Measurements from ENCODE around the gene VIPAS39. TPM values are rescaled to one million over a fixed set of nuclear protein-coding genes. Genes with fewer than 3 reads are reported as not detected.

The VIPAS39 gene
- total and polyA plus RNA-seq, 8 donors, result 15.4 to 40.4 (median 30.2) TPM

DNA sequence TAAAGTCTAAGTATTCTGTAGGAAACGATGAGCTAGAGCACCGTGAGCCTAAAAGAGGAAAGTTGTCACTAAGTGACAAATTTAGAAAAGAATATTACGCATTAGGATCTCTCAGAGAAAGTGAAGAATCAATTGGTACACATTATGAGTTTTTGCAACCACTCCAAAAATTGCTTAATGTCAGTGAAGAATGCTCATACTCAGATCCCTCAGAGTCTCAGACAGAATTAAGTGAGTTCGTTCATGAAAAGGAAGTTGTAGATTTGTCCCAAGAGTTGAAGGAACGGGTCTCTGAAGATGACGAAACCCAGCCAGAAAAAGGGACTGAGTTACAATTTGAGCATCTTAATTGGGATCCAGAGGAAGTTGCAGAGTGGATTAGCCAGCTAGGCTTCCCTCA, 78.7 kb downstream of the VIPAS39 start:
- Histone ChIP-seq H3K36me3 (no peaks in the 10 kb centered on the region), H3K27me3 (no peaks in the 10 kb centered on the region), H3K4me3 (no peak overlapping the region), H3K4me1 (peaks cover 5 to 34% of the 10 kb centered on the region in 2 donors), H3K27ac (no peak overlapping the region), H3K9me3 (no peaks in the 10 kb centered on the region)
- TF ChIP-seq, protein P1, sequence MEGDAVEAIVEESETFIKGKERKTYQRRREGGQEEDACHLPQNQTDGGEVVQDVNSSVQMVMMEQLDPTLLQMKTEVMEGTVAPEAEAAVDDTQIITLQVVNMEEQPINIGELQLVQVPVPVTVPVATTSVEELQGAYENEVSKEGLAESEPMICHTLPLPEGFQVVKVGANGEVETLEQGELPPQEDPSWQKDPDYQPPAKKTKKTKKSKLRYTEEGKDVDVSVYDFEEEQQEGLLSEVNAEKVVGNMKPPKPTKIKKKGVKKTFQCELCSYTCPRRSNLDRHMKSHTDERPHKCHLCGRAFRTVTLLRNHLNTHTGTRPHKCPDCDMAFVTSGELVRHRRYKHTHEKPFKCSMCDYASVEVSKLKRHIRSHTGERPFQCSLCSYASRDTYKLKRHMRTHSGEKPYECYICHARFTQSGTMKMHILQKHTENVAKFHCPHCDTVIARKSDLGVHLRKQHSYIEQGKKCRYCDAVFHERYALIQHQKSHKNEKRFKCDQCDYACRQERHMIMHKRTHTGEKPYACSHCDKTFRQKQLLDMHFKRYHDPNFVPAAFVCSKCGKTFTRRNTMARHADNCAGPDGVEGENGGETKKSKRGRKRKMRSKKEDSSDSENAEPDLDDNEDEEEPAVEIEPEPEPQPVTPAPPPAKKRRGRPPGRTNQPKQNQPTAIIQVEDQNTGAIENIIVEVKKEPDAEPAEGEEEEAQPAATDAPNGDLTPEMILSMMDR (IDR thresholded peaks at IDR 0.05), result no peak
- no peak for DNase-seq
- no peak for ATAC-seq
- intact Hi-C loops (cut with DNase I), result no loop called here

DNA sequence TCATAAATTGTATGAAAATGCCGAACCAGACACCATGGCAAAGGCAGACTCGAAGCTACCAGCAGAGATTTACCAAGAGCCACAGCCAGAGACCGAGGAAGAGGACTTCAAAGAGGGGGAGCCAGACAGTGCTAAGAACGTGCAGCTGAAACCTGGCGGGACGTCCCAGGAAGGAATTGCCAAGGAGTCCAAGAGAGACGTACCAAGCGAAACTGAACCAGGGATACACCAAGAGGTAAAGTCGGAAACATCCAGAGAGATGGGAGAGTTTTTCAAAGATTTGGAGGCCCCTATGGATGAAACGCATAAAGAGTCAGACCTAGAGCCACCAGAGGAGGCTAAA, 79.9 kb downstream of the VIPAS39 start:
- intact Hi-C loops (cut with DNase I), result no loop called here

DNA sequence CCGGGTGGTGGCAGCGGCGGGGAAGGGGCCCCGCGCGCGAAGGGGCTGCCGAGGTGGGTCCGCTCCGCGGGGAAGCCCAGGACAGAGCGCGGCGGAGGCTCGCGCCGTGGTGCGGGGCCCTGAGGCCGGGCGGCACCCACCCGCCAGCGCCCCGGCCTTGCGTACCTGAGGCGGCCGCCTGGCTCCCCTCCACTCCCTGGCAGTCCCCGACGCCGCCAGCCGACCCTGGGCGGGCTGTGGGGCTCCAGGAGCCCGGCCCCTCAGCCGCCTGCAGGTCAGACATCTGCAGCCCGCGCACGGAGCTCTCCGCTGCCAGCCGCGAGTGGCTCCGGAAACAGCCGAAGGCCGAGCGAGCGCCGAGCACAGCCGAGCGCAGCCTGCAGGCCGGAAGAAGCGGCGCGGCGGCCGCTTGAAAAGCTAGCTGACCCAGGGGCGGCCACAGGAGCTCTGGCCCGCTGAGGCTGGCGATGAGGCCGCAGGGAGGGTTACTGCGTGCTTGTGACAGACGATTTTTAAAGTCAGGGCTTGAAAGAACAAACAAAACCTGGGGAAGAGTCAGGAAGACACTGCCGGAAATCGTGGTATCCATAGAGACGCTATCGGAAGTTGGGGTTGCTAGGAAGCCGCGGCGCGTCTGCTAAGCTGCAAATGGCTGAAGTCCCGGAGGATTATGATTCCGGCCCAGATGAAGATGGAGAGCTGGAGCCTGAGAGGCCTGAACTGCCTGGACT, 80.5 kb downstream of the VIPAS39 start, which contains the start of the genes SAMD15 and TMED8:
TSS of gene SAMD15 (plus strand) at position 609 of the 731 bp plus-strand sequence. CDS start at position 649, 40 bp downstream.
TSS of gene TMED8 (minus strand) at position 324 of the 731 bp plus-strand sequence. CDS start at position 283, 41 bp downstream.
- H3K4me3 ChIP-seq, result peak within 1 kb of the TSS; percentile 75 to 95
- ATAC-seq (peak; percentile 99), DNase-seq (peak; percentile 86 to 98 (median 89))
- H3K27ac ChIP-seq, result peak within 1 kb of the TSS; percentile 85 to 90
- H3K27me3 ChIP-seq, result no peaks in the 10 kb centered on the region
- no peaks in the 10 kb centered on the region for H3K9me3 ChIP-seq
- intact Hi-C loops (cut with DNase I), result no loop called here
- peaks cover 5 to 40% of the 10 kb centered on the region in 2 donors for H3K4me1 ChIP-seq
- no peaks in the 10 kb centered on the region for H3K36me3 ChIP-seq
- TF ChIP-seq, protein P1 (IDR thresholded peaks at IDR 0.05), result peak; percentile 26 to 33

More for the DNA sequence above, 79.9 kb downstream of the VIPAS39 start:
- Histone ChIP-seq H3K27me3 (no peaks in the 10 kb centered on the region), H3K9me3 (no peaks in the 10 kb centered on the region), H3K4me1 (peaks cover 5 to 36% of the 10 kb centered on the region in 2 donors), H3K36me3 (no peaks in the 10 kb centered on the region), H3K27ac (peak overlapping the region in 1 of 2 donors; percentile 90), H3K4me3 (peak overlapping the region; percentile 75 to 95)
- DNase-seq (no peak), ATAC-seq (peak; percentile 4)
- TF ChIP-seq, protein P1 (IDR thresholded peaks at IDR 0.05), result no peak

Other genes starting within 250 kb of the VIPAS39 start
- gene NGB, start 186.4 kb downstream of the VIPAS39 start, total RNA-seq, result not detected
- not detected for gene NGB, start 186.4 kb downstream of the VIPAS39 start, polyA plus RNA-seq (ENCODE audit: insufficient read length in 6 of 6)
- 10 to 100 TPM; 29.3 to 32.8 TPM for gene POMT2, start 136.7 kb downstream of the VIPAS39 start, total RNA-seq
- gene POMT2, start 136.7 kb downstream of the VIPAS39 start, polyA plus RNA-seq (ENCODE audit: insufficient read length in 6 of 6), result 10 to 100 TPM; 25.5 to 34.3 (median 31.7) TPM
- gene GSTZ1, start 136.6 kb downstream of the VIPAS39 start, total RNA-seq, result 10 to 100 TPM; 11.6 to 13.6 TPM
- 10 to 100 TPM; 14.9 to 26.7 (median 20.5) TPM for gene GSTZ1, start 136.6 kb downstream of the VIPAS39 start, polyA plus RNA-seq (ENCODE audit: insufficient read length in 6 of 6)
- 10 to 100 TPM; 12.7 to 15.9 TPM for gene TMED8, start 80.5 kb downstream of the VIPAS39 start, total RNA-seq
- 10 to 100 TPM; 15.1 to 19.8 (median 17.3) TPM for gene TMED8, start 80.5 kb downstream of the VIPAS39 start, polyA plus RNA-seq (ENCODE audit: insufficient read length in 6 of 6)
- 1 to 10 TPM; 1.7 to 2.2 TPM for gene SAMD15, start 80.2 kb downstream of the VIPAS39 start, total RNA-seq
- 1 to 10 TPM; 3.6 to 5.7 (median 4.5) TPM for gene SAMD15, start 80.2 kb downstream of the VIPAS39 start, polyA plus RNA-seq (ENCODE audit: insufficient read length in 6 of 6)
- gene NOXRED1, start 34.1 kb downstream of the VIPAS39 start, total RNA-seq, result under 1 TPM; 0.26 to 0.45 TPM
- 1 to 10 TPM; 1.4 to 2.5 (median 2.0) TPM for gene NOXRED1, start 34.1 kb downstream of the VIPAS39 start, polyA plus RNA-seq (ENCODE audit: insufficient read length in 6 of 6)
- gene AHSA1, start 492 bp upstream of the VIPAS39 start, total RNA-seq, result 100 to 1,000 TPM; 111 to 150 TPM
- gene AHSA1, start 492 bp upstream of the VIPAS39 start, polyA plus RNA-seq (ENCODE audit: insufficient read length in 6 of 6), result 100 to 1,000 TPM; 143 to 203 (median 182) TPM
- gene ISM2, start 41.2 kb upstream of the VIPAS39 start, total RNA-seq, result not detected
- gene ISM2, start 41.2 kb upstream of the VIPAS39 start, polyA plus RNA-seq (ENCODE audit: insufficient read length in 6 of 6), result under 1 TPM in 1 of 6 donors, not detected in 5; 0.17 TPM
- gene SPTLC2, start 159.0 kb upstream of the VIPAS39 start, total RNA-seq, result 10 to 100 TPM; 40.7 to 44.0 TPM
- gene SPTLC2, start 159.0 kb upstream of the VIPAS39 start, polyA plus RNA-seq (ENCODE audit: insufficient read length in 6 of 6), result 10 to 100 TPM; 32.9 to 39.0 (median 36.5) TPM

Measured in left lung (tissue), 10 donors.